ENCODE data around the gene VPS41.

Gene VPS41

DNA sequence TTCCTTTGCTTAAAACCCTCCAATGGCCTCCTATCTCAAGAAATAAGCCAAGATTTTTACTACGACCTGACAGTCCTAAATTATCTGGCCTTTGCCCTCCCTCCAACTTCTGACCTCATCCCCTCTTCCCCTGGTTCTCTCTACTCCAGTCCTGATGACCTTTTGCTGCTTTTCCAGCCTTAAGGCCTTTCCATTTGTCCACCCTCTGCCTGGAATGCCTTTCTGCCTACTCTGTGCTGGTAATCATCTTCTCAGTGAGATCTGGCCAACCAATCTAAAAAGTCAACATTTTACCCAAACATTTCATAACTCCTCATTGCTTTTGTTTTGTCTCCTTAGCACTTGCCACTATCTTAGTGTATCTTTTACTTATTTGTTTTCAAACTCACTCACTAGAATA lies 75.7 kb downstream of the VPS41 start:
- no peak for DNase-seq (ENCODE audit: low read depth)
- TF ChIP-seq, protein P1, sequence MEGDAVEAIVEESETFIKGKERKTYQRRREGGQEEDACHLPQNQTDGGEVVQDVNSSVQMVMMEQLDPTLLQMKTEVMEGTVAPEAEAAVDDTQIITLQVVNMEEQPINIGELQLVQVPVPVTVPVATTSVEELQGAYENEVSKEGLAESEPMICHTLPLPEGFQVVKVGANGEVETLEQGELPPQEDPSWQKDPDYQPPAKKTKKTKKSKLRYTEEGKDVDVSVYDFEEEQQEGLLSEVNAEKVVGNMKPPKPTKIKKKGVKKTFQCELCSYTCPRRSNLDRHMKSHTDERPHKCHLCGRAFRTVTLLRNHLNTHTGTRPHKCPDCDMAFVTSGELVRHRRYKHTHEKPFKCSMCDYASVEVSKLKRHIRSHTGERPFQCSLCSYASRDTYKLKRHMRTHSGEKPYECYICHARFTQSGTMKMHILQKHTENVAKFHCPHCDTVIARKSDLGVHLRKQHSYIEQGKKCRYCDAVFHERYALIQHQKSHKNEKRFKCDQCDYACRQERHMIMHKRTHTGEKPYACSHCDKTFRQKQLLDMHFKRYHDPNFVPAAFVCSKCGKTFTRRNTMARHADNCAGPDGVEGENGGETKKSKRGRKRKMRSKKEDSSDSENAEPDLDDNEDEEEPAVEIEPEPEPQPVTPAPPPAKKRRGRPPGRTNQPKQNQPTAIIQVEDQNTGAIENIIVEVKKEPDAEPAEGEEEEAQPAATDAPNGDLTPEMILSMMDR (IDR thresholded peaks at IDR 0.05; ENCODE audit: low read depth, low read length, missing control alignments): no peak
- H3K4me3 ChIP-seq (ENCODE audit: low read depth, low read length): no peak overlapping the region

DNA sequence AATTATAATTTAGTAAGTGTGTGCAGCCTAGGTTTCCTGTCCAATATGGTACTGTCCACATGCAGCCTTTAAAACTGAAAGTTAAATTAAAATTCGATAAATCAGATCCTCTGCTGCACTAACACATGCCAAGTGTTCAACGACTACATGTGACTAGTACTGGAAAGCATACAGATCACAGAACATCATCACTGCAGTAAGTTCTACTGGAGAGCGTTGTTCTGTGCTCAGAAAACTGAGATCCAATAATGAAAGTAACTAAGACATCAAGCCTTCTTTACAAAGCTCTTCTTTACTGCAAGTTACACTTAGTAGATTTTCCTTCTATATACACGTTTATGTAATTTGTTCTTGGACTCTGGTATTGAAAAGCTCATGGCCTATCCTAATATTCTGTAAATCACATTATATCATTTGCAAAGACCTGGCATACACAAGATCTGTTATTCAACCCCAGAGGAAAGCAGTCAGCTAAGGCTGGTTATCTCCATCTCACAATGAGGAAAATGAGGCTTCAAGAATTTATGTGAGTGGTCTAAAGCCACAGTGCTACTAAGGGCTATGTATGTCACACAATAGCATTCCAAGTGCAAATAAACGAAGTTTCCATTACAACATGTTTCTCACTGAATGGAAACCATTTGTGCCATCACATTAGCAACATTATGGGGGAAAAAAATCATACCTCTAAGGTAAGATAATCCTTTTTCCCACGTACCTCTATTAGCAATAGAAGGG lies 77.6 kb downstream of the VPS41 start:
- no peak for DNase-seq (ENCODE audit: low read depth)
- no peak overlapping the region for H3K4me3 ChIP-seq (ENCODE audit: low read depth, low read length)
- TF ChIP-seq, protein P1 (IDR thresholded peaks at IDR 0.05; ENCODE audit: low read depth, low read length, missing control alignments): no peak

DNA sequence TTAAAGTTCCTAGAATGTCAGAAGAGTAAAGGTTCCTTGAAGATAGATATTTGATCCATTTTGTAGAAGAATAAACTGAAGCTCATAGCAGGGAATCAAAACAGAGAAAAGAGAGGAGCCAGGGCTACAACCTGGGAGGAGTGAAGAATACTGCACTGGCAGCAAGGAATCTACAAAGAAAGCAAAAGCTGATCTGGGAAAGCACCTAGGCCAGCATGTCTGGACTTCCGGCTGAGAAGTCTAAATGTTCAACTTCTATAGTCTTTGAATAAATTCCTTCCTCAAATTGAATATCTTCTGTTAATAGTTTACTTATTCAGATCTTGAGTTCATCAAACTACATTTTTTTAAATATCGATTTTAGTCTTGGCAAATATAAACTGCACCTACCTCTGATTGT lies 78.2 kb downstream of the VPS41 start:
- H3K4me3 ChIP-seq (ENCODE audit: low read depth, low read length): no peak overlapping the region
- no peak for DNase-seq (ENCODE audit: low read depth)
- TF ChIP-seq, protein P1 (IDR thresholded peaks at IDR 0.05; ENCODE audit: low read depth, low read length, missing control alignments): no peak

DNA sequence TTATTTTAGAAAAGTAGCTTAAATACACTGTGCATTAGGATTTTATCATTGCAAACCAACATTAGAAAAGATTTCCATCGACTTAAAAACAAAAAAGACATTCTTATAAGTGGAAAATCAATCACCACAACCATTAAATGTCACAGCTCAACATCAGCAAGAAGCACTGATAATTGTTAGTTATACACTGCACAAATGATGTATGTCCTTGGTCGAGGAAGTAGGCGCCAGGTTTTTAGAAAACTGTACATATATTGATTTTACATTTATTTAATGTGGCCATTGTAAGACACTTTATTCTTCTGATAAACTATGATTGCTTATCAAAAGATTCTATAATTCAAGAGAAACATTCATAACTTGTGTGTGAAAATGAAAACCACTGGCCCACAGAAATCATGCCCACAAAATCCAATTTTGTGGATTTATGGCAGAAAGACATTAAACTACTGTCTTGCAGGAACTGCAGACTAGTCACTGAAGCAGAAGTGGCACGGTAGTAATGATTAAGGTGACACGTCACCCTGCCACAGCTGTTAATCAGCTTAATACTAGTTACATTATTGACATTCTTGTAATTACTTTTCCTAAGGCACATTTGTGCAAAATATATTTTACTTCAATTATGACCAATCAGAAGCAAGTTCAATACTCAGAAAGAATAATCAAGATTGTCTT lies 79.4 kb downstream of the VPS41 start:
- TF ChIP-seq, protein P1 (IDR thresholded peaks at IDR 0.05; ENCODE audit: low read depth, low read length, missing control alignments): no peak
- DNase-seq (ENCODE audit: low read depth): no peak
- H3K4me3 ChIP-seq (ENCODE audit: low read depth, low read length): no peak overlapping the region

DNA sequence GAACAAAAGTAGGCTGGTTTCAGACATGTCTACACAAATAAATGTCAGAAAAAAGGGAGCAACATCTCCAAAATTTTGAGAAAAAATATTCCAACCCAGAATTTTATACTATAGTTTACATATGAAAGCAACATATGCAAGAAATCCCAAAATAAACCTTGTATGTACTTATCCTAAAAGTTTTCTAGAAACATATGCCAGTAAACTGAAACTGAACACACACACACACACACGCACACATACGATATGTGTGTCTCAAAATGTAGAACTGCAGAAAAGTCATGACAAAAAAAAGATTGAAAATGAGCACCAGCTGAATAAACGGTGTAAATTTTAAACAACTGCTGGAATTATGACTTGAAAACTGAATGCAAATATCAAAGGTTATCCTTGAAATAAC lies 81.0 kb downstream of the VPS41 start:
- no peak for DNase-seq (ENCODE audit: low read depth)
- no peak overlapping the region for H3K4me3 ChIP-seq (ENCODE audit: low read depth, low read length)
- TF ChIP-seq, protein P1 (IDR thresholded peaks at IDR 0.05; ENCODE audit: low read depth, low read length, missing control alignments): no peak

DNA sequence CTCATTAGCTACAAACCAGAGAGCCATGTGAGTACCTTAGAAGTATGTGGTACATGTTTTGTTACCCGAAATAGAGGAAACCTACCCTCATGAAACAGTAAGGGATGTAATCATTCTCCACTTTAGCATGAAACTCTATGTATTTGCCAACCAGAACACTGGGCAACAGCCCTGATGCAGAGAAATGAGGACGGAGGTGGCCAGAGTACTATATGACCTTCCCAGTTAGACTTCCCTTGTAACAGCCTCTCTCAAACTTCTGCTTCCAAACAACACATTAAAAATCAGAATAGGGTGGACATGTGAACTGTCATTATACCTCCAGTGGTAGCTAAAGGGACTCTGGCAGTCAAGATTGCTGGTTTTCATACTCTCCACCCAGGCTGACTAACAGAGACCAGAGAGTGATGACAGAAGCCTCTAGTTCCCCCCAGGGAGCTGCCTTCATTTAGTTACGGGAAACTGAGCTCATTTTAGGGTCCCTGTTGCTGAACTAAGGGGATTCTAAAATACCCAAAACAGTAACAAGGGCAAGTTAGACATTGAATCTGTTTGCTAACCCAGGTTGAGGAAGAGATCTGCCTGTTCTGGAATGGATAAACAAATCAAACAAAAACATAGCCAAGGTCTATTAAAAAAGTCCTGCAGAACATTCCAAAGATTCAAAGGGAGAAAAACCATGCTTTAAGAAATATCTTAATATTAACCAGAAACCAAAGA lies 83.1 kb downstream of the VPS41 start:
- TF ChIP-seq, protein P1 (IDR thresholded peaks at IDR 0.05; ENCODE audit: low read depth, low read length, missing control alignments): no peak
- H3K4me3 ChIP-seq (ENCODE audit: low read depth, low read length): no peak overlapping the region
- DNase-seq (ENCODE audit: low read depth): no peak

Measured in GM12864 (cell line).